Smooth muscle cell (in vitro differentiated cells): Measurements from ENCODE around the gene ZNF225. TPM values are rescaled to one million over a fixed set of nuclear protein-coding genes. Genes with fewer than 3 reads are reported as not detected.

Experiments used
- DNase-seq: peaks from one replicate; lab custom pipeline; 2025; ENCODE audit not compliant: unreplicated experiment; lab: John Stamatoyannopoulos, UW
- H2AFZ ChIP-seq: fragments of 200-600 bp; sonication (generic); 2 replicates; pipeline ENCODE4 v1.6.0; 2016; ENCODE audit warnings: antibody characterized with exemption, low read depth, mild to moderate bottlenecking
- H3F3A ChIP-seq: fragments of 200-600 bp; sonication (generic); 2 replicates; pipeline ENCODE4 v1.6.0; 2017; ENCODE audit warnings: antibody characterized with exemption, low read depth
- H3K27ac ChIP-seq: fragments of 200-600 bp; sonication (generic); 2 replicates; pipeline ENCODE4 v1.5.1; 2016; ENCODE audit warnings: low read depth, mild to moderate bottlenecking
- H3K27me3 ChIP-seq: fragments of 200-600 bp; sonication (generic); 2 replicates; pipeline ENCODE4 v1.6.1; 2016; ENCODE audit warnings: low read depth, mild to moderate bottlenecking
- H3K36me3 ChIP-seq: fragments of 200-600 bp; sonication (generic); 2 replicates; pipeline ENCODE4 v1.5.1; 2016; ENCODE audit warnings: low read depth
- H3K4me1 ChIP-seq: fragments of 200-600 bp; sonication (generic); 2 replicates; pipeline ENCODE4 v1.5.1; 2016; ENCODE audit warnings: low read depth
- H3K4me2 ChIP-seq: fragments of 200-600 bp; sonication (generic); 2 replicates; pipeline ENCODE4 v1.6.0; 2016; ENCODE audit warnings: mild to moderate bottlenecking
- H3K4me3 ChIP-seq: fragments of 200-600 bp; sonication (generic); 2 replicates; pipeline ENCODE4 v1.5.1; 2016; ENCODE audit warnings: mild to moderate bottlenecking
- H3K79me2 ChIP-seq: fragments of 200-600 bp; sonication (generic); 2 replicates; pipeline ENCODE4 v1.6.0; 2016; ENCODE audit warnings: low read depth, mild to moderate bottlenecking
- H3K9ac ChIP-seq: fragments of 200-600 bp; sonication (generic); 2 replicates; pipeline ENCODE4 v1.6.0; 2016; ENCODE audit warnings: low read depth
- H3K9me3 ChIP-seq: fragments of 200-600 bp; sonication (generic); replicated peaks from 2 replicates; pipeline ENCODE4 v1.5.1; 2016; ENCODE audit warnings: low read depth
- H4K20me1 ChIP-seq: fragments of 200-600 bp; sonication (generic); 2 replicates; pipeline ENCODE4 v1.6.0; 2016; ENCODE audit warnings: low read depth
- WGBS: methylation state at CpG from one replicate; pipeline ENCODE4 v1.1.7; 2016; ENCODE audit warnings: low lambda C conversion rate; 5-methylcytosine and 5-hydroxymethylcytosine counted together
- polyA plus RNA-seq: library from polyadenylated mRNA; unstranded; fragments of >200 nt; fragmentation: Nextera tagmentation; extraction: Ambion mirVana; gene quantifications from 2 replicates; pipeline ENCODE4 v1.2.1, GENCODE V29; 2016
- total RNA-seq: library from RNA; depleted of rRNA; stranded (reverse); fragments of >200 nt; gene quantifications from 2 replicates; pipeline ENCODE4 v1.2.3, GENCODE V29; 2014
- TF ChIP-seq, protein P1 (sequence below): fragments of 200-600 bp; sonication (generic); IDR thresholded peaks from 2 replicates; pipeline ENCODE4 v1.5.1; 2017; ENCODE audit warnings: borderline replicate concordance, mild to moderate bottlenecking, antibody characterized with exemption; ENCODE audit not compliant: insufficient read depth, poor library complexity, severe bottlenecking

ZNF225 gene
- total and polyA plus RNA-seq, 2 experiments from 2014 or later, result 3.1 to 3.3 TPM

DNA sequence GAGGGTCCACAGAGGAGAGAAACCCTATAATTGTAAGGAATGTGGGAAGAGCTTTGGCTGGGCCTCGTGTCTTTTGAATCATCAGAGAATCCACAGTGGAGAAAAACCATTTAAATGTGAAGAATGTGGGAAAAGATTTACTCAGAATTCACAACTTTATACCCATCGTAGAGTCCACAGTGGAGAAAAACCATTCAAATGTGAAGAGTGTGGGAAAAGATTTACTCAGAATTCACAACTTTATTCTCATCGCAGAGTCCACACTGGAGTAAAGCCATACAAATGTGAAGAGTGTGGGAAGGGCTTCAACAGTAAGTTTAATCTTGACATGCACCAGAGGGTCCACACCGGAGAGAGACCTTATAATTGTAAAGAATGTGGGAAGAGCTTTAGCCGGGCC, 18.8 kb downstream of the ZNF225 start:
- Histone ChIP-seq H4K20me1 (no peaks in the 10 kb centered on the region), H3K36me3 (peaks cover 51% of the 10 kb centered on the region), H3K4me2 (no peak overlapping the region), H3K27me3 (no peaks in the 10 kb centered on the region), H3K9ac (no peak overlapping the region), H3K27ac (no peak overlapping the region), H3K9me3 (peaks cover 16% of the 10 kb centered on the region), H2AFZ (no peak overlapping the region), H3K79me2 (no peaks in the 10 kb centered on the region), H3K4me1 (no peaks in the 10 kb centered on the region), H3K4me3 (no peak overlapping the region), H3F3A (no peaks in the 10 kb centered on the region)
- 96% methylated on average over 5 of the region's 5 CpGs for WGBS
- TF ChIP-seq, protein P1, sequence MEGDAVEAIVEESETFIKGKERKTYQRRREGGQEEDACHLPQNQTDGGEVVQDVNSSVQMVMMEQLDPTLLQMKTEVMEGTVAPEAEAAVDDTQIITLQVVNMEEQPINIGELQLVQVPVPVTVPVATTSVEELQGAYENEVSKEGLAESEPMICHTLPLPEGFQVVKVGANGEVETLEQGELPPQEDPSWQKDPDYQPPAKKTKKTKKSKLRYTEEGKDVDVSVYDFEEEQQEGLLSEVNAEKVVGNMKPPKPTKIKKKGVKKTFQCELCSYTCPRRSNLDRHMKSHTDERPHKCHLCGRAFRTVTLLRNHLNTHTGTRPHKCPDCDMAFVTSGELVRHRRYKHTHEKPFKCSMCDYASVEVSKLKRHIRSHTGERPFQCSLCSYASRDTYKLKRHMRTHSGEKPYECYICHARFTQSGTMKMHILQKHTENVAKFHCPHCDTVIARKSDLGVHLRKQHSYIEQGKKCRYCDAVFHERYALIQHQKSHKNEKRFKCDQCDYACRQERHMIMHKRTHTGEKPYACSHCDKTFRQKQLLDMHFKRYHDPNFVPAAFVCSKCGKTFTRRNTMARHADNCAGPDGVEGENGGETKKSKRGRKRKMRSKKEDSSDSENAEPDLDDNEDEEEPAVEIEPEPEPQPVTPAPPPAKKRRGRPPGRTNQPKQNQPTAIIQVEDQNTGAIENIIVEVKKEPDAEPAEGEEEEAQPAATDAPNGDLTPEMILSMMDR, result no peak
- no peak for DNase-seq

DNA sequence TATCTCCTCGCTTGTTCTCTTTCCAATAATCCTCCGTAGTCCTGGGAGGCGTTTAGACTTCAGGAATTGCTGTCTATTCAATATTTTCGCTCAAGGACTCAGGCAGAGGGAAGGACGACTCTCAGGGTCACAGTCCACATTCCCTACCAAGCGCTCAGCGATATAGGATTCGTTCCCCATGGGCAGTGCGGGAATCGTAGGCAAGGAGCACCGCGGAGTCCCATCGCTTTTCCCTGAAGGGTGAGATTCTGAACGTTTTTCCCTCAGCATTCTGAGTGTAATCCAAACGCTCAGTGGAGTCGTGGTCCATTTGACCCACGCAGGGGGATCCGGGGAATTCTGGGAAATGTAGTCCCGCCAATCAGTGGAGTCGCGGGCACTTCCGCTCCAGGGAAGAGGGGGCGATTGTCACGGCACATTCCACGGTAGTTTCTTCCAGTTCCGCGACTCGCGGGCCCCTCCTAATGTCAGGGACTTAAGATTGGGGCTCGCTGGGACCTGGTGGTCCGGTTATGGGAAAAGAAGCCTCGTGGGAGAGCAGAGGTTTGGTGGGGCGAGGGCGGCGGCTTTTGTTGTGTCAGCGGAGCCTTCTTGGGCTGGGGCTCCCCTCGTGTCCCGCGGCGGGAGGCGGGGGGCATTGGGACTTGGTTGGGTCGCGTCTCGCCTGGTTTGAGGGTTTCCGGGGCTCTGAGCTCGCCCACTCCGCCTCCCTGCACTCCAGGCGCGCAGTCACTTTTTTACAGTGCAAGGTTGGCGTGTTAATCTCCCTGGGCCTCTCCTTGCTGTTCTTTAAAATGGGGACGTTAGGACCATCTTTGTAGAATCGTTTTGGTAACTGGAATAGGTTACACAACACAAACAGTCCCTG, 28.2 kb downstream of the ZNF225 start, which contains the start of gene ZNF234:
Gene ZNF234 (plus strand): TSS at position 364 of the 868 bp plus-strand sequence. CDS start 3,079 bp downstream, outside the sequence.
- whole genome bisulfite sequencing, result under 1% methylated on average over 52 of the region's 52 CpGs
- Histone ChIP-seq H3K27me3 (no peaks in the 10 kb centered on the region), H3K79me2 (peaks cover 30% of the 10 kb centered on the region), H2AFZ (peak within 1 kb of the TSS; percentile 95), H3K4me2 (peak within 1 kb of the TSS; percentile 85), H3K9ac (peak within 1 kb of the TSS; percentile 78), H3K36me3 (no peaks in the 10 kb centered on the region), H4K20me1 (no peaks in the 10 kb centered on the region), H3K4me1 (peaks cover 10% of the 10 kb centered on the region), H3K9me3 (no peaks in the 10 kb centered on the region), H3K4me3 (peak within 1 kb of the TSS; percentile 93), H3K27ac (peak within 1 kb of the TSS; percentile 39), H3F3A (no peaks in the 10 kb centered on the region)
- TF ChIP-seq, protein P1, result no peak
- DNase-seq, result peak; percentile 47

DNA sequence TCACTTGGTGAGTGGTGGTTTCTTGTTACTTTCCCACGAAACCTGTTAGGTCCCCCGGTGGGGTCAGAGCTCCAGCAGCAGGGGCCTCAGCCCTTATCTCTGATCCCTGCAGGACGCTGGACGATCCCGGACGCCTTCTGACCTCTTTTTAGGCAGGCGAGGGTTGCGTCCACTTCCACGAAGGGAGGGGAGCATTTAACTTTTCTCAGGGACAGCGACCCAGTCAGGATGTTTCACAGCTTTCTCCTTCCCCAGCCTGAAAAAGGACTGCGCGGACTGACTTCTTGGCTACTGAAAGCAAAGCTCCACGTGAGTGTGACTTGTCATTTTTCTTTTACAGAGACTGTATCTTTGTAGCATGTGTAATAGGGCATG, 28.8 kb downstream of the ZNF225 start:
- Histone ChIP-seq H3F3A (no peaks in the 10 kb centered on the region), H3K27ac (peak overlapping the region; percentile 39), H3K9me3 (no peaks in the 10 kb centered on the region), H3K27me3 (no peaks in the 10 kb centered on the region), H3K9ac (peak overlapping the region; percentile 78), H3K4me2 (peak overlapping the region; percentile 85), H3K4me1 (peaks cover 10% of the 10 kb centered on the region), H3K79me2 (peaks cover 30% of the 10 kb centered on the region), H2AFZ (peak overlapping the region; percentile 95), H3K36me3 (no peaks in the 10 kb centered on the region), H3K4me3 (peak overlapping the region; percentile 93), H4K20me1 (no peaks in the 10 kb centered on the region)
- TF ChIP-seq, protein P1, result no peak
- 6% methylated on average over 13 of the region's 13 CpGs for WGBS
- no peak for DNase-seq
